ENCODE results near the gene PKN1. TPM values are rescaled to one million over a fixed set of nuclear protein-coding genes. Genes with fewer than 3 reads are reported as not detected.
A peak's percentile ranks its signal among the peaks of the same experiment; 100 is the strongest.

PKN1 gene
- total RNA-seq, 1 experiment from 2014 or later = 138 TPM

- peaks cover 52% of the 10 kb centered on the region for H3K36me3 Mint-ChIP-seq (ENCODE audit: insufficient read depth, unreplicated experiment)
- CTCF ChIA-PET = interaction anchor here (0.5 to 0.6 kb wide), 4 partner anchors 9 to 309 kb away, joined by 5 to 6 read pairs (median 5); no protein-coding TSS in a partner anchor
- no peaks in the 10 kb centered on the region for H3K9me3 Mint-ChIP-seq (ENCODE audit: low read depth, unreplicated experiment)
- H3K27me3 Mint-ChIP-seq (ENCODE audit: unreplicated experiment) = no peaks in the 10 kb centered on the region
- DNase-seq = peak; percentile 67
- peaks cover 26% of the 10 kb centered on the region for H3K4me1 Mint-ChIP-seq (ENCODE audit: low read depth, unreplicated experiment)
- BruUV-seq (replicated peaks) = no TSS peak
- H3K27ac Mint-ChIP-seq (ENCODE audit: unreplicated experiment) = peak overlapping the region; percentile 89
- H3K4me3 Mint-ChIP-seq (ENCODE audit: low read depth, unreplicated experiment) = peak overlapping the region; percentile 15
- intact Hi-C loops (cut with micrococcal nuclease; ENCODE audit: unreplicated experiment) = loop anchor here (1.0 kb wide), 1 partner anchor 9 kb away; the partner anchor contains the start of gene TECR
- no peak for TF ChIP-seq CTCF (IDR thresholded peaks at IDR 0.05; ENCODE audit: unreplicated experiment)
Observed at GRCh38 chr19:14519860-14520407, 86.8 kb downstream of the PKN1 start.

- CTCF ChIA-PET = no interaction called here
- TF ChIP-seq CTCF (IDR thresholded peaks at IDR 0.05; ENCODE audit: unreplicated experiment) = no peak
- intact Hi-C loops (cut with micrococcal nuclease; ENCODE audit: unreplicated experiment) = loop anchor here (1.0 kb wide), 1 partner anchor 9 kb away; the partner anchor contains the start of gene TECR
- Mint-ChIP-seq H3K27ac (ENCODE audit: unreplicated experiment) (peak overlapping the region; percentile 89), H3K9me3 (ENCODE audit: low read depth, unreplicated experiment) (no peaks in the 10 kb centered on the region), H3K27me3 (ENCODE audit: unreplicated experiment) (no peaks in the 10 kb centered on the region), H3K4me3 (ENCODE audit: low read depth, unreplicated experiment) (no peak overlapping the region), H3K4me1 (ENCODE audit: low read depth, unreplicated experiment) (peaks cover 19% of the 10 kb centered on the region), H3K36me3 (ENCODE audit: insufficient read depth, unreplicated experiment) (peaks cover 45% of the 10 kb centered on the region)
- no TSS peak for BruUV-seq (replicated peaks)
- no peak for DNase-seq
Observed at GRCh38 chr19:14520543-14520942, 87.4 kb downstream of the PKN1 start.

Other genes starting within 250 kb of the PKN1 start
- 24.8 and 26.5 TPM in 2 replicates for gene ADGRL1, start 227.1 kb upstream of the PKN1 start, total RNA-seq (2022)
- gene ADGRE5, start 51.9 kb upstream of the PKN1 start, total RNA-seq (2022) = 72.0 and 90.5 TPM in 2 replicates
- gene DDX39A, start 14.0 kb upstream of the PKN1 start, total RNA-seq (2022) = 96.1 and 104 TPM in 2 replicates
- 1.2 and 1.3 TPM in 2 replicates for gene PTGER1, start 42.0 kb downstream of the PKN1 start, total RNA-seq (2022)
- 134 and 139 TPM in 2 replicates for gene GIPC1, start 62.8 kb downstream of the PKN1 start, total RNA-seq (2022)
- 159 and 161 TPM in 2 replicates for gene DNAJB1, start 85.1 kb downstream of the PKN1 start, total RNA-seq (2022)
- gene TECR, start 96.3 kb downstream of the PKN1 start, total RNA-seq (2022) = 136 and 162 TPM in 2 replicates
- 107 and 111 TPM in 2 replicates for gene NDUFB7, start 138.8 kb downstream of the PKN1 start, total RNA-seq (2022)
- not detected in 2 replicates for gene CLEC17A, start 149.8 kb downstream of the PKN1 start, total RNA-seq (2022)
- gene ADGRE3, start 241.5 kb downstream of the PKN1 start, total RNA-seq (2022) = not detected in 2 replicates

All from Calu3 (cell line).